HG03442 (cell line): ENCODE results near the gene GMDS.

Source experiments
- ATAC-seq: cut with Tn5 transposase; IDR thresholded peaks from one replicate; pipeline ENCODE4 v1.9.1; 2021; ENCODE audit warnings: mild to moderate bottlenecking, moderate library complexity; ENCODE audit not compliant: unreplicated experiment

GMDS gene

GRCh38 chr6:2141644-2142290, 103.6 kb downstream of the GMDS start:
- ATAC-seq: no peak

GRCh38 chr6:2140438-2141128, 104.8 kb downstream of the GMDS start:
- ATAC-seq: no peak

GRCh38 chr6:2135401-2135800, 110.0 kb downstream of the GMDS start:
- no peak for ATAC-seq

- ATAC-seq: no peak
These were observed 110.9 kb downstream of the GMDS start for GRCh38 chr6:2134554-2134953.

- ATAC-seq: no peak
These were observed 111.6 kb downstream of the GMDS start for GRCh38 chr6:2133716-2134310.

GRCh38 chr6:2132916-2133315, 112.5 kb downstream of the GMDS start:
- ATAC-seq: no peak

GRCh38 chr6:2132416-2132815, 113.0 kb downstream of the GMDS start:
- ATAC-seq: no peak

- ATAC-seq: peak; percentile 65
These were observed 116.2 kb downstream of the GMDS start for GRCh38 chr6:2129182-2129621.

GRCh38 chr6:2127484-2127911, 117.9 kb downstream of the GMDS start:
- peak; percentile 54 for ATAC-seq

GRCh38 chr6:2126351-2126750, 119.1 kb downstream of the GMDS start:
- ATAC-seq: no peak

GRCh38 chr6:2125158-2125557, 120.2 kb downstream of the GMDS start:
- ATAC-seq: no peak

GRCh38 chr6:2124260-2124709, 121.1 kb downstream of the GMDS start:
- ATAC-seq: no peak

- no peak for ATAC-seq
These were observed 124.5 kb downstream of the GMDS start for GRCh38 chr6:2120912-2121311.

GRCh38 chr6:2119275-2119674, 126.1 kb downstream of the GMDS start:
- no peak for ATAC-seq

- ATAC-seq: no peak
These were observed 127.3 kb downstream of the GMDS start for GRCh38 chr6:2118136-2118535.

- ATAC-seq: no peak
These were observed 128.0 kb downstream of the GMDS start for GRCh38 chr6:2117447-2117846.

GRCh38 chr6:2116496-2116895, 128.9 kb downstream of the GMDS start:
- no peak for ATAC-seq

GRCh38 chr6:2114100-2114499, 131.3 kb downstream of the GMDS start:
- no peak for ATAC-seq

- no peak for ATAC-seq
These were observed 134.2 kb downstream of the GMDS start for GRCh38 chr6:2111162-2111677.

GRCh38 chr6:2110504-2110903, 134.9 kb downstream of the GMDS start:
- no peak for ATAC-seq

- no peak for ATAC-seq
These were observed 135.6 kb downstream of the GMDS start for GRCh38 chr6:2109796-2110195.
